ENCODE measurements around the gene RHD. TPM values are rescaled to one million over a fixed set of nuclear protein-coding genes. Genes with fewer than 3 reads are reported as not detected.
"Not testable (repeated sequence)": the region's sequence is repeated elsewhere in the genome, so short reads cannot be mapped to it uniquely, and the experiment has no call there.

RHD gene
- total and polyA plus RNA-seq, 10 of the 15 experiments (the other 5 are each of a cell fraction or from before 2014, with no cell fraction given) = 0.02 to 0.34 (median 0.18) TPM; not detected in 6

- not testable (repeated sequence) for BruUV-seq (replicated peaks); ATAC-seq; FAIRE-seq
Observed at GRCh38 chr1:25362634-25363559, 90.6 kb downstream of the RHD start.

DNA sequence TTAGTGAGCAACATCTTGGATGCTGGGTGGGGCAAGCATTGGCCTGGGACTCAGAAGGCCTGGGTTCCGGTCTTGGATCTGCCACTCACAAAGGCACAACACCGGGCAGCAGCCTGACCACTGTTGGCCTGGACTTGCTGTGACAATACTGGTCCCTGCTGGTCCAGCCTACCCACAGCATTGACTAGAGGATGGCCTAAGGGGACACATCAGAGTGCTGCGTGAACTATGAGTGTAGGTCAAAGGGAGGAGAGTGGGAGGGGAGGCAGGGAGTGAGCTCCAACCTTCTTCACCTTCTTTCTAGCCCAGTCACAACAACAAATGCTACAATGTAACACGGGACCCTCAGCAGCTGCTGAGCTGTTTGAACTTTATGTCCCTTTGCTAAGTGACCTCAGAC lies 96.9 kb downstream of the RHD start:
- WGBS (ENCODE audit: insufficient coverage, insufficient replicate concordance, low lambda C conversion rate, missing lambda C conversion rate) = 83% methylated on average over 4 of the region's 4 CpGs
- no peak overlapping the region for H3K4me2 ChIP-seq (ENCODE audit: control insufficient read depth, insufficient read depth)
- H3K4me1 ChIP-seq (ENCODE audit: control insufficient read depth, insufficient read depth, low read length) = no peaks in the 10 kb centered on the region
- in situ Hi-C loops (cut with MboI) (no loop called here), intact Hi-C loops (cut with micrococcal nuclease; ENCODE audit: unreplicated experiment) (no loop called here)
- FAIRE-seq = no peak
- no peaks in the 10 kb centered on the region for H3K27me3 ChIP-seq (replicated peaks in 1 of 2; ENCODE audit: control insufficient read depth in 2 of 2, insufficient read depth in 2 of 2, low read length in 1 of 2)
- no peak for DNase-seq (ENCODE audit: low read depth, low spot score)
- ChIA-PET CTCF (no interaction called here), POLR2A (no interaction called here), SMC1A (ENCODE audit: uncharacterized antibody, unreplicated experiment) (interaction anchor here (1.0 to 1.2 kb wide), 2 partner anchors 9 to 775 kb away, joined by 3 read pairs; no protein-coding TSS in a partner anchor), RAD21 (ENCODE audit: unreplicated experiment) (interaction anchor here (0.7 kb wide), 1 partner anchor 239 kb away, joined by 5 read pairs; no protein-coding TSS in a partner anchor)
- no peak overlapping the region for H3K9ac ChIP-seq (ENCODE audit: control insufficient read depth, insufficient read depth, low read length)
- H2AFZ ChIP-seq (ENCODE audit: control insufficient read depth, low read depth, low read length) = no peak overlapping the region
- no peak overlapping the region for H3K27ac ChIP-seq (ENCODE audit: control insufficient read depth, insufficient read depth)
- BruUV-seq (replicated peaks) = no TSS peak
- no peak for ATAC-seq
- H3K36me3 ChIP-seq (ENCODE audit: control insufficient read depth in 2 of 2, insufficient read depth in 2 of 2, low read length in 1 of 2) = no peaks in the 10 kb centered on the region
- H3K9me3 ChIP-seq (replicated peaks; ENCODE audit: control insufficient read depth, insufficient read depth, low read length) = no peaks in the 10 kb centered on the region
- H3K79me2 ChIP-seq (ENCODE audit: control insufficient read depth, insufficient read depth, low read length) = no peaks in the 10 kb centered on the region
- no peak overlapping the region for H3K4me3 ChIP-seq
- H4K20me1 ChIP-seq (ENCODE audit: control insufficient read depth, insufficient read depth) = no peaks in the 10 kb centered on the region
- TF ChIP-seq YY1 (IDR thresholded peaks at IDR 0.05; ENCODE audit: low read depth, low read length) (no peak), POLR2AphosphoS5 (IDR thresholded peaks at IDR 0.05; ENCODE audit: low read length) (no peak), NFIC (IDR thresholded peaks at IDR 0.05; ENCODE audit: low read depth, low read length) (no peak), POU2F2 (IDR thresholded peaks at IDR 0.05; ENCODE audit: borderline replicate concordance, low read depth, low read length) (no peak), SMARCA5 (IDR thresholded peaks at IDR 0.05) (no peak), YBX1 (IDR thresholded peaks at IDR 0.05) (no peak), ATF7 (IDR thresholded peaks at IDR 0.05; ENCODE audit: low read depth) (no peak), IRF5 (IDR thresholded peaks at IDR 0.05; ENCODE audit: borderline replicate concordance) (no peak)
- TF ChIP-seq, protein P1, sequence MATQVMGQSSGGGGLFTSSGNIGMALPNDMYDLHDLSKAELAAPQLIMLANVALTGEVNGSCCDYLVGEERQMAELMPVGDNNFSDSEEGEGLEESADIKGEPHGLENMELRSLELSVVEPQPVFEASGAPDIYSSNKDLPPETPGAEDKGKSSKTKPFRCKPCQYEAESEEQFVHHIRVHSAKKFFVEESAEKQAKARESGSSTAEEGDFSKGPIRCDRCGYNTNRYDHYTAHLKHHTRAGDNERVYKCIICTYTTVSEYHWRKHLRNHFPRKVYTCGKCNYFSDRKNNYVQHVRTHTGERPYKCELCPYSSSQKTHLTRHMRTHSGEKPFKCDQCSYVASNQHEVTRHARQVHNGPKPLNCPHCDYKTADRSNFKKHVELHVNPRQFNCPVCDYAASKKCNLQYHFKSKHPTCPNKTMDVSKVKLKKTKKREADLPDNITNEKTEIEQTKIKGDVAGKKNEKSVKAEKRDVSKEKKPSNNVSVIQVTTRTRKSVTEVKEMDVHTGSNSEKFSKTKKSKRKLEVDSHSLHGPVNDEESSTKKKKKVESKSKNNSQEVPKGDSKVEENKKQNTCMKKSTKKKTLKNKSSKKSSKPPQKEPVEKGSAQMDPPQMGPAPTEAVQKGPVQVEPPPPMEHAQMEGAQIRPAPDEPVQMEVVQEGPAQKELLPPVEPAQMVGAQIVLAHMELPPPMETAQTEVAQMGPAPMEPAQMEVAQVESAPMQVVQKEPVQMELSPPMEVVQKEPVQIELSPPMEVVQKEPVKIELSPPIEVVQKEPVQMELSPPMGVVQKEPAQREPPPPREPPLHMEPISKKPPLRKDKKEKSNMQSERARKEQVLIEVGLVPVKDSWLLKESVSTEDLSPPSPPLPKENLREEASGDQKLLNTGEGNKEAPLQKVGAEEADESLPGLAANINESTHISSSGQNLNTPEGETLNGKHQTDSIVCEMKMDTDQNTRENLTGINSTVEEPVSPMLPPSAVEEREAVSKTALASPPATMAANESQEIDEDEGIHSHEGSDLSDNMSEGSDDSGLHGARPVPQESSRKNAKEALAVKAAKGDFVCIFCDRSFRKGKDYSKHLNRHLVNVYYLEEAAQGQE (IDR thresholded peaks at IDR 0.05; ENCODE audit: low read depth, low read length) = no peak
- TF ChIP-seq, protein P2, sequence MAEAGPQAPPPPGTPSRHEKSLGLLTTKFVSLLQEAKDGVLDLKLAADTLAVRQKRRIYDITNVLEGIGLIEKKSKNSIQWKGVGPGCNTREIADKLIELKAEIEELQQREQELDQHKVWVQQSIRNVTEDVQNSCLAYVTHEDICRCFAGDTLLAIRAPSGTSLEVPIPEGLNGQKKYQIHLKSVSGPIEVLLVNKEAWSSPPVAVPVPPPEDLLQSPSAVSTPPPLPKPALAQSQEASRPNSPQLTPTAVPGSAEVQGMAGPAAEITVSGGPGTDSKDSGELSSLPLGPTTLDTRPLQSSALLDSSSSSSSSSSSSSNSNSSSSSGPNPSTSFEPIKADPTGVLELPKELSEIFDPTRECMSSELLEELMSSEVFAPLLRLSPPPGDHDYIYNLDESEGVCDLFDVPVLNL (IDR thresholded peaks at IDR 0.05; ENCODE audit: low read depth, low read length) = no peak

More at GRCh38 chr1:25362634-25363559, 90.6 kb downstream of the RHD start:
- DNase-seq (ENCODE audit: low read depth, low spot score); SMC1A ChIA-PET (ENCODE audit: uncharacterized antibody, unreplicated experiment); H3K4me3 ChIP-seq; intact Hi-C loops (cut with micrococcal nuclease; ENCODE audit: unreplicated experiment); POLR2A ChIA-PET; H2AFZ ChIP-seq (ENCODE audit: control insufficient read depth, low read depth, low read length); in situ Hi-C loops (cut with MboI); H3K36me3 ChIP-seq (ENCODE audit: control insufficient read depth in 2 of 2, insufficient read depth in 2 of 2, low read length in 1 of 2); H3K79me2 ChIP-seq (ENCODE audit: control insufficient read depth, insufficient read depth, low read length); H3K27me3 ChIP-seq (replicated peaks in 1 of 2; ENCODE audit: control insufficient read depth in 2 of 2, insufficient read depth in 2 of 2, low read length in 1 of 2); H3K4me2 ChIP-seq (ENCODE audit: control insufficient read depth, insufficient read depth); H4K20me1 ChIP-seq (ENCODE audit: control insufficient read depth, insufficient read depth); H3K4me1 ChIP-seq (ENCODE audit: control insufficient read depth, insufficient read depth, low read length); RAD21 ChIA-PET (ENCODE audit: unreplicated experiment); H3K9ac ChIP-seq (ENCODE audit: control insufficient read depth, insufficient read depth, low read length); CTCF ChIA-PET; H3K9me3 ChIP-seq (replicated peaks; ENCODE audit: control insufficient read depth, insufficient read depth, low read length); H3K27ac ChIP-seq (ENCODE audit: control insufficient read depth, insufficient read depth): not testable (repeated sequence)
- no CpG with 5 or more reads among the region's 17 CpGs for WGBS (ENCODE audit: insufficient coverage, insufficient replicate concordance, low lambda C conversion rate, missing lambda C conversion rate)
